Measurements from ENCODE around the gene VPS33B.

- no peak for TF ChIP-seq EP300 (IDR thresholded peaks at IDR 0.05)
- TF ChIP-seq, protein P1, sequence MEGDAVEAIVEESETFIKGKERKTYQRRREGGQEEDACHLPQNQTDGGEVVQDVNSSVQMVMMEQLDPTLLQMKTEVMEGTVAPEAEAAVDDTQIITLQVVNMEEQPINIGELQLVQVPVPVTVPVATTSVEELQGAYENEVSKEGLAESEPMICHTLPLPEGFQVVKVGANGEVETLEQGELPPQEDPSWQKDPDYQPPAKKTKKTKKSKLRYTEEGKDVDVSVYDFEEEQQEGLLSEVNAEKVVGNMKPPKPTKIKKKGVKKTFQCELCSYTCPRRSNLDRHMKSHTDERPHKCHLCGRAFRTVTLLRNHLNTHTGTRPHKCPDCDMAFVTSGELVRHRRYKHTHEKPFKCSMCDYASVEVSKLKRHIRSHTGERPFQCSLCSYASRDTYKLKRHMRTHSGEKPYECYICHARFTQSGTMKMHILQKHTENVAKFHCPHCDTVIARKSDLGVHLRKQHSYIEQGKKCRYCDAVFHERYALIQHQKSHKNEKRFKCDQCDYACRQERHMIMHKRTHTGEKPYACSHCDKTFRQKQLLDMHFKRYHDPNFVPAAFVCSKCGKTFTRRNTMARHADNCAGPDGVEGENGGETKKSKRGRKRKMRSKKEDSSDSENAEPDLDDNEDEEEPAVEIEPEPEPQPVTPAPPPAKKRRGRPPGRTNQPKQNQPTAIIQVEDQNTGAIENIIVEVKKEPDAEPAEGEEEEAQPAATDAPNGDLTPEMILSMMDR (IDR thresholded peaks at IDR 0.05) = no peak
- no peak for TF ChIP-seq POLR2A (IDR thresholded peaks at IDR 0.05; ENCODE audit: low read length)
- no peak for TF ChIP-seq NR3C1 (IDR thresholded peaks at IDR 0.05)
- no peak for TF ChIP-seq REST (IDR thresholded peaks at IDR 0.05)
- no peak for TF ChIP-seq CHD4 (IDR thresholded peaks at IDR 0.05; ENCODE audit: borderline replicate concordance)
- no peak for TF ChIP-seq MAZ (IDR thresholded peaks at IDR 0.05; ENCODE audit: borderline replicate concordance, low read depth, low read length)
- TF ChIP-seq CBX2 (IDR thresholded peaks at IDR 0.05; ENCODE audit: borderline replicate concordance, low read depth) = no peak
- TF ChIP-seq BCL3 (IDR thresholded peaks at IDR 0.05) = no peak
- TF ChIP-seq POLR2AphosphoS2 (conservative IDR thresholded peaks at IDR 0.05; ENCODE audit: low read length) = no peak
Observed at GRCh38 chr15:91045065-91045464, 22.7 kb upstream of the VPS33B start.
